H1 (cell line): Measurements from ENCODE around the gene OSBPL5. TPM values are rescaled to one million over a fixed set of nuclear protein-coding genes. Genes with fewer than 3 reads are reported as not detected.

Experiments
- CTCF ChIA-PET: fragments of 300-600 bp; sonication (Branson Sonifier 250); formaldehyde crosslinking; loops from one replicate; lab custom pipeline; 2021; ENCODE audit not compliant: partially characterized antibody; lab: Charles Lee
- POLR2A ChIA-PET: fragments of 300-600 bp; sonication (Branson Sonifier 250); formaldehyde crosslinking; loops from one replicate; lab custom pipeline; 2021; ENCODE audit warnings: inconsistent platforms; ENCODE audit not compliant: partially characterized antibody; lab: Charles Lee
- DNase-seq, 2 experiments: peaks; one replicate each; pipeline versions ENCODE4 v3.0.0 to v3.0.0-alpha.2; 2010 to 2022; ENCODE audit warnings: low spot score in 2 of 2, low read depth in 1 of 2, mixed read lengths in 1 of 2
- FAIRE-seq: peaks from 2 replicates; lab custom pipeline; 2011; peaks lifted over from hg19 to GRCh38; lab: Jason Lieb, UNC
- H2AFZ ChIP-seq: 2 replicates; pipeline ENCODE4 v1.8.1; 2012; ENCODE audit warnings: low read length, inconsistent platforms
- H2AK5ac ChIP-seq: 2 replicates; pipeline ENCODE4 v1.6.1; 2013; ENCODE audit warnings: low read depth, low read length
- H2BK120ac ChIP-seq: replicated peaks from 2 replicates; pipeline ENCODE3; 2013; ENCODE audit warnings: low read depth, low read length, inconsistent platforms
- H2BK12ac ChIP-seq: 2 replicates; pipeline ENCODE4 v1.6.1; 2013; ENCODE audit warnings: low read depth, low read length
- H2BK15ac ChIP-seq: 2 replicates; pipeline ENCODE4 v1.6.1; 2013; ENCODE audit warnings: low read length
- H2BK20ac ChIP-seq: 2 replicates; pipeline ENCODE4 v1.6.1; 2013; ENCODE audit warnings: low read length
- H2BK5ac ChIP-seq: 2 replicates; pipeline ENCODE4 v1.6.1; 2013; ENCODE audit warnings: low read depth, low read length
- H3K14ac ChIP-seq: 2 replicates; pipeline ENCODE4 v1.6.1; 2013; ENCODE audit warnings: inconsistent platforms; ENCODE audit not compliant: insufficient read length
- H3K18ac ChIP-seq: 2 replicates; pipeline ENCODE4 v1.6.1; 2013; ENCODE audit warnings: low read length; ENCODE audit errors: extremely low read depth
- H3K23ac ChIP-seq: 2 replicates; pipeline ENCODE4 v1.6.1; 2013; ENCODE audit warnings: inconsistent platforms; ENCODE audit not compliant: insufficient read length
- H3K23me2 ChIP-seq: 2 replicates; pipeline ENCODE4 v1.6.1; 2013; ENCODE audit warnings: low read depth, low read length
- H3K27ac ChIP-seq: 2 replicates; pipeline ENCODE4 v1.6.1; 2011; ENCODE audit warnings: low read depth, low read length, inconsistent platforms
- H3K27me3 ChIP-seq, 4 experiments: replicated peaks in 1 of 4; 1 replicate in 1 of 4; 2 replicates in 3 of 4; pipeline versions ENCODE4 v1.6.1 to v1.8.1; 2011 to 2013; ENCODE audit warnings: low read length in 3 of 4, mild to moderate bottlenecking in 3 of 4, inconsistent platforms in 2 of 4, mixed read lengths in 2 of 4, moderate library complexity in 1 of 4; ENCODE audit not compliant: control insufficient read depth in 3 of 4, insufficient read depth in 3 of 4; ENCODE audit errors: extremely low read depth in 1 of 4
- H3K36me3 ChIP-seq, 4 experiments: 2 replicates each; pipeline versions ENCODE4 v1.6.1 to v1.8.1; 2011 to 2013; ENCODE audit warnings: mild to moderate bottlenecking in 4 of 4, low read length in 3 of 4, moderate library complexity in 2 of 4, control low read depth in 1 of 4, inconsistent platforms in 1 of 4; ENCODE audit not compliant: insufficient read depth in 4 of 4, control insufficient read depth in 2 of 4
- H3K4ac ChIP-seq: replicated peaks from 2 replicates; pipeline ENCODE3; 2013; ENCODE audit warnings: low read length, low read depth, mixed read lengths, inconsistent platforms; ENCODE audit not compliant: insufficient read length
- H3K4me1 ChIP-seq, 4 experiments: replicated peaks in 1 of 4; 1 replicate in 1 of 4; 2 replicates in 3 of 4; pipeline versions ENCODE4 v1.6.1 to v1.8.1; 2011 to 2013; ENCODE audit warnings: low read length in 3 of 4, inconsistent platforms in 2 of 4, mixed read lengths in 1 of 4; ENCODE audit not compliant: insufficient read depth in 4 of 4, control insufficient read depth in 3 of 4
- H3K4me2 ChIP-seq, 2 experiments: 2 replicates each; pipeline versions ENCODE4 v1.6.1 to v1.8.1; 2011 to 2013; ENCODE audit warnings: low read depth in 2 of 2, low read length in 2 of 2, control low read depth in 1 of 2, inconsistent platforms in 1 of 2, mild to moderate bottlenecking in 1 of 2; ENCODE audit not compliant: insufficient read depth in 1 of 2
- H3K4me3 ChIP-seq, 4 experiments: fragments of 200-600, 300-600 bp in 1 of 4; sonication (generic), shearing (Covaris generic), sonication (Bioruptor Twin) in 1 of 4; 2 replicates each; pipeline versions ENCODE4 v1.5.1 to v1.8.1; 2011 to 2016; ENCODE audit warnings: low read length in 4 of 4, low read depth in 3 of 4, control low read depth in 2 of 4, inconsistent platforms in 2 of 4, mild to moderate bottlenecking in 2 of 4, mixed read lengths in 1 of 4, moderate library complexity in 1 of 4; ENCODE audit not compliant: insufficient read depth in 2 of 4; ENCODE audit errors: extremely low read depth in 1 of 4
- H3K56ac ChIP-seq: replicated peaks from 2 replicates; pipeline ENCODE3; 2013; ENCODE audit warnings: low read depth, mild to moderate bottlenecking, mixed read lengths, low read length, inconsistent platforms; ENCODE audit not compliant: insufficient read length
- H3K79me1 ChIP-seq: 2 replicates; pipeline ENCODE4 v1.6.1; 2013; ENCODE audit warnings: low read depth, low read length, control low read depth
- H3K79me2 ChIP-seq, 2 experiments: 2 replicates each; pipeline versions ENCODE4 v1.6.1 to v1.8.1; 2012 to 2013; ENCODE audit warnings: low read length in 2 of 2, mild to moderate bottlenecking in 2 of 2, inconsistent platforms in 1 of 2; ENCODE audit not compliant: insufficient read depth in 2 of 2, control insufficient read depth in 1 of 2
- H3K9ac ChIP-seq, 4 experiments: replicated peaks in 1 of 4; 1 replicate in 1 of 4; 2 replicates in 3 of 4; pipeline versions ENCODE4 v1.6.1 to v1.8.1; 2011 to 2013; ENCODE audit warnings: low read depth in 3 of 4, low read length in 3 of 4, control low read depth in 2 of 4, mild to moderate bottlenecking in 2 of 4, moderate library complexity in 2 of 4, inconsistent platforms in 1 of 4; ENCODE audit errors: extremely low read depth in 1 of 4
- H3K9me3 ChIP-seq, 2 experiments: 2 replicates each; pipeline versions ENCODE4 v1.6.1 to v1.8.1; 2012 to 2013; ENCODE audit warnings: mild to moderate bottlenecking in 2 of 2, moderate library complexity in 2 of 2, control low read depth in 1 of 2, inconsistent platforms in 1 of 2, low read depth in 1 of 2, low read length in 1 of 2, mixed read lengths in 1 of 2; ENCODE audit not compliant: insufficient read depth in 2 of 2
- H4K20me1 ChIP-seq, 2 experiments: replicated peaks in 1 of 2; 2 replicates each; pipeline versions ENCODE3 to v1.8.1; 2011 to 2013; ENCODE audit warnings: inconsistent platforms in 2 of 2, low read length in 2 of 2, mild to moderate bottlenecking in 1 of 2; ENCODE audit not compliant: insufficient read depth in 2 of 2, control insufficient read depth in 1 of 2
- H4K5ac ChIP-seq: 2 replicates; pipeline ENCODE4 v1.6.1; 2013; ENCODE audit warnings: low read length, low read depth, mixed read lengths, inconsistent platforms; ENCODE audit not compliant: insufficient read length
- H4K8ac ChIP-seq: 2 replicates; pipeline ENCODE4 v1.8.0; 2013; ENCODE audit warnings: mild to moderate bottlenecking, moderate library complexity, low read length, inconsistent platforms; ENCODE audit not compliant: insufficient read depth; ENCODE audit errors: extremely low read depth
- H4K91ac ChIP-seq: replicated peaks from 2 replicates; pipeline ENCODE3; 2013; ENCODE audit warnings: low read length, mixed read lengths, inconsistent platforms; ENCODE audit not compliant: insufficient read length
- ASH2L ChIP-seq: fragments of 200-600, 300-600 bp; sonication (generic); IDR thresholded peaks from one replicate; pipeline ENCODE4 v1.7.1; 2017; ENCODE audit warnings: low read length
- BCL11A ChIP-seq, 2 experiments: IDR thresholded peaks; one replicate each; pipeline ENCODE4 v1.6.1; 2011; ENCODE audit warnings: low read depth in 2 of 2, low read length in 2 of 2, mild to moderate bottlenecking in 2 of 2
- CHD2 ChIP-seq: IDR thresholded peaks from 2 replicates; pipeline ENCODE4 v1.6.1; 2012; ENCODE audit warnings: low read length, improper control_type of control experiment
- EGR1 ChIP-seq: IDR thresholded peaks from 2 replicates; pipeline ENCODE4 v1.6.1; 2011; ENCODE audit warnings: low read depth, low read length, borderline replicate concordance
- HDAC2 ChIP-seq, 2 experiments: fragments of 300-600 bp in 1 of 2; sonication (generic) in 1 of 2; IDR thresholded peaks; 2 replicates each; pipeline ENCODE4 v1.6.1; 2011 to 2012; ENCODE audit warnings: low read depth in 2 of 2, low read length in 2 of 2, mild to moderate bottlenecking in 2 of 2, moderate library complexity in 2 of 2, borderline replicate concordance in 1 of 2, inconsistent platforms in 1 of 2
- KDM5A ChIP-seq: fragments of 200-600 bp; IDR thresholded peaks from 2 replicates; pipeline ENCODE4 v1.7.1; 2012; ENCODE audit warnings: mild to moderate bottlenecking, low read length, inconsistent platforms, mixed read lengths
- POLR2AphosphoS5 ChIP-seq: IDR thresholded peaks from 2 replicates; pipeline ENCODE4 v1.6.1; 2011; ENCODE audit warnings: low read depth, low read length
- RNF2 ChIP-seq: fragments of 200-900, 300-1000 bp; sonication (generic); IDR thresholded peaks from 2 replicates; pipeline ENCODE4 v1.7.1; 2016; ENCODE audit warnings: borderline replicate concordance, low read depth, mild to moderate bottlenecking, antibody characterized with exemption, low read length; ENCODE audit not compliant: poor library complexity, severe bottlenecking; ENCODE audit errors: missing control alignments
- SAP30 ChIP-seq: fragments of 300-600 bp; sonication (generic); IDR thresholded peaks from 2 replicates; pipeline ENCODE4 v1.7.1; 2012; ENCODE audit warnings: low read length, moderate library complexity, mild to moderate bottlenecking, inconsistent platforms; ENCODE audit not compliant: insufficient read depth, insufficient replicate concordance
- SUZ12 ChIP-seq: fragments of 200-600 bp; sonication (generic); IDR thresholded peaks from 2 replicates; pipeline ENCODE4 v1.6.1; 2012; ENCODE audit warnings: mild to moderate bottlenecking, inconsistent platforms, low read length, moderate library complexity, mixed read lengths
- TAF1 ChIP-seq: IDR thresholded peaks from 2 replicates; pipeline ENCODE4 v1.6.1; 2011; ENCODE audit warnings: mild to moderate bottlenecking, low read depth, low read length
- WGBS, 2 experiments: shearing (Covaris generic) in 1 of 2; methylation state at CpG; one replicate each; pipeline versions ENCODE4 v1.1.6 to v1.1.7; 2013 to 2015; ENCODE audit warnings: low lambda C conversion rate in 2 of 2, mixed read lengths in 2 of 2, inconsistent platforms in 1 of 2, low coverage in 1 of 2, missing lambda C conversion rate in 1 of 2; ENCODE audit not compliant: insufficient replicate concordance in 2 of 2, insufficient coverage in 1 of 2, insufficient read length in 1 of 2; ENCODE audit errors: extremely low coverage in 1 of 2, missing lambda C conversion rate in 1 of 2; 5-methylcytosine and 5-hydroxymethylcytosine counted together
- polyA plus RNA-seq, 7 experiments: library from polyadenylated mRNA; depleted of rRNA in 3 of 7; stranded (reverse) in 5 of 7; unstranded in 2 of 7; fragments of >200 nt in 5 of 7; fragments of 200-250 nt in 2 of 7; gene quantifications; 1 replicate in 5 of 7; 2 replicates in 1 of 7; 4 replicates in 1 of 7; pipeline versions ENCODE4 v1.2.1 to v1.2.3, GENCODE V29; 2011 to 2013; ENCODE audit warnings: missing spikeins in 2 of 7, mixed read lengths in 2 of 7
- total RNA-seq: library from RNA; stranded (reverse); fragmentation: NEBNext Ultra II Directional; extraction: Animal tissue kit (Norgen Biotek cat#: 25700); gene quantifications from 2 replicates; pipeline ENCODE4 v1.2.1, GENCODE V29; 2021
- TF ChIP-seq, protein P1 (sequence below): IDR thresholded peaks from 2 replicates; pipeline ENCODE4 v1.6.1; 2011; ENCODE audit warnings: low read length, improper control_type of control experiment

Gene OSBPL5
- total and polyA plus RNA-seq, 2 of the 8 experiments (the other 6 are each of a cell fraction or from before 2014, with no cell fraction given) = 3.4 to 9.9 TPM

- H3K23ac ChIP-seq = no peak overlapping the region
- H3K27ac ChIP-seq = no peak overlapping the region
- H4K20me1 ChIP-seq = peaks cover 34 to 49% of the 10 kb centered on the region in 2 experiments
- TF ChIP-seq BCL11A (IDR thresholded peaks at IDR 0.05; ENCODE audit: low read depth in 2 of 2, low read length in 2 of 2) (no peak), CHD2 (no peak), TAF1 (no peak), SAP30 (no peak), POLR2AphosphoS5 (no peak), EGR1 (no peak), RNF2 (no peak), HDAC2 (IDR thresholded peaks at IDR 0.05; ENCODE audit: borderline replicate concordance in 1 of 2, low read depth in 2 of 2, low read length in 2 of 2) (no peak), ASH2L (no peak), KDM5A (no peak), SUZ12 (no peak)
- TF ChIP-seq, protein P1, sequence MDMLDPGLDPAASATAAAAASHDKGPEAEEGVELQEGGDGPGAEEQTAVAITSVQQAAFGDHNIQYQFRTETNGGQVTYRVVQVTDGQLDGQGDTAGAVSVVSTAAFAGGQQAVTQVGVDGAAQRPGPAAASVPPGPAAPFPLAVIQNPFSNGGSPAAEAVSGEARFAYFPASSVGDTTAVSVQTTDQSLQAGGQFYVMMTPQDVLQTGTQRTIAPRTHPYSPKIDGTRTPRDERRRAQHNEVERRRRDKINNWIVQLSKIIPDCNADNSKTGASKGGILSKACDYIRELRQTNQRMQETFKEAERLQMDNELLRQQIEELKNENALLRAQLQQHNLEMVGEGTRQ = no peak
These were observed 113.0 kb downstream of the OSBPL5 start for GRCh38 chr11:3052109-3052479.

More at GRCh38 chr11:3052109-3052479, 113.0 kb downstream of the OSBPL5 start:
- Histone ChIP-seq H4K91ac (no peak overlapping the region), H3K14ac (no peak overlapping the region), H2AK5ac (no peak overlapping the region), H3K23me2 (peaks cover 5% of the 10 kb centered on the region; the same call in 1 of the 2 replicates), H2BK5ac (no peak overlapping the region), H4K8ac (no peak overlapping the region), H3K56ac (no peak overlapping the region), H3K27me3 (no peaks in the 10 kb centered on the region), H3K4me2 (peak overlapping the region; percentile 8 to 56; a peak in 2 of 4 replicates), H2AFZ (no peak overlapping the region), H3K4ac (no peak overlapping the region), H4K5ac (no peak overlapping the region), H3K9me3 (no peaks in the 10 kb centered on the region), H2BK20ac (no peak overlapping the region), H3K36me3 (peaks cover 0 to 20% (median 2%) of the 10 kb centered on the region in 4 experiments; a peak in 3 of 8 replicates), H3K79me2 (peaks cover 25 to 95% of the 10 kb centered on the region in 2 experiments), H3K79me1 (peaks cover 35% of the 10 kb centered on the region), H2BK15ac (no peak overlapping the region), H3K4me3 (no peak overlapping the region), H3K4me1 (peaks cover 0 to 17% (median 11%) of the 10 kb centered on the region in 4 experiments; a peak in 6 of 7 replicates), H3K9ac (no peak overlapping the region), H2BK120ac (no peak overlapping the region), H2BK12ac (no peak overlapping the region), H3K18ac (no peak overlapping the region)
- ChIA-PET POLR2A (interaction anchor here (0.9 to 2.1 kb wide), 5 partner anchors 12 to 40 kb away, joined by 3 to 8 read pairs (median 4); no protein-coding TSS in a partner anchor), CTCF (interaction anchor here (1.2 to 20.3 kb wide), 6 partner anchors 9 to 57 kb away, joined by 3 to 434 read pairs (median 7); no protein-coding TSS in a partner anchor)
- FAIRE-seq (no peak), DNase-seq (no peak)
- WGBS, 2 experiments = 84% methylated on average over 14 of the region's 14 CpGs; no CpG with 5 or more reads in 1 of the 2 experiments
